CD4-positive, CD25-positive, alpha-beta regulatory T cell (primary cell): ENCODE measurements around the gene C15orf62. TPM values are rescaled to one million over a fixed set of nuclear protein-coding genes. Genes with fewer than 3 reads are reported as not detected.

ENCODE experiments used
- ATAC-seq, 2 donors: fragments of 150-1000 bp; cut with Tn5 transposase; one replicate each; pipeline ENCODE4 v1.10.0; 2021; ENCODE audit warnings: low read depth in 2 of 2, moderate number of reproducible peaks in 2 of 2, moderate library complexity in 1 of 2
- DNase-seq, 3 donors: peaks; one replicate each; pipeline versions ENCODE4 v3.0.0 to v3.0.0-alpha.2; 2012 to 2022; ENCODE audit warnings: mixed read lengths in 1 of 3
- H3K27ac ChIP-seq: one replicate; pipeline ENCODE4 v1.7.0; 2013; ENCODE audit warnings: mild to moderate bottlenecking, low read length; ENCODE audit not compliant: insufficient read depth, poor library complexity, severe bottlenecking
- H3K27me3 ChIP-seq: one replicate; pipeline ENCODE4 v1.7.0; 2013; ENCODE audit warnings: low read length; ENCODE audit not compliant: control insufficient read depth, insufficient read depth
- H3K36me3 ChIP-seq: one replicate; pipeline ENCODE4 v1.7.0; 2013; ENCODE audit warnings: mild to moderate bottlenecking, low read length, moderate library complexity; ENCODE audit not compliant: control insufficient read depth, insufficient read depth
- H3K4me1 ChIP-seq: 2 replicates; pipeline ENCODE4 v1.7.0; 2013; ENCODE audit warnings: mild to moderate bottlenecking, low read length; ENCODE audit not compliant: insufficient read depth, control insufficient read depth, poor library complexity, severe bottlenecking
- H3K4me3 ChIP-seq: one replicate; pipeline ENCODE4 v1.7.0; 2013; ENCODE audit warnings: low read depth, mild to moderate bottlenecking, low read length, moderate library complexity
- H3K9me3 ChIP-seq, 2 experiments: 1 replicate in 1 of 2; 2 replicates in 1 of 2; pipeline ENCODE4 v1.7.0; 2013; ENCODE audit warnings: low read length in 2 of 2, mild to moderate bottlenecking in 1 of 2, moderate library complexity in 1 of 2; ENCODE audit not compliant: control insufficient read depth in 2 of 2
- H3K27ac Mint-ChIP-seq, 3 donors: one replicate each; pipeline ENCODE4 v1.8.0; 2020 to 2022; ENCODE audit warnings: mild to moderate bottlenecking in 3 of 3, mixed read lengths in 3 of 3, moderate library complexity in 2 of 3
- H3K27me3 Mint-ChIP-seq: one replicate; pipeline ENCODE4 v1.8.0; 2022; ENCODE audit warnings: mild to moderate bottlenecking, mixed read lengths
- H3K36me3 Mint-ChIP-seq: one replicate; pipeline ENCODE4 v1.8.0; 2020; ENCODE audit warnings: mixed read lengths
- H3K4me1 Mint-ChIP-seq, 4 donors: one replicate each; pipeline ENCODE4 v1.8.0; 2020 to 2022; ENCODE audit warnings: mixed read lengths in 4 of 4, mild to moderate bottlenecking in 1 of 4
- H3K4me3 Mint-ChIP-seq, 4 donors: one replicate each; pipeline ENCODE4 v1.8.0; 2020 to 2022; ENCODE audit warnings: mild to moderate bottlenecking in 4 of 4, mixed read lengths in 4 of 4, moderate library complexity in 3 of 4
- H3K9me3 Mint-ChIP-seq, 7 donors: one replicate each; pipeline ENCODE4 v1.8.0; 2020 to 2022; ENCODE audit warnings: mixed read lengths in 7 of 7, mild to moderate bottlenecking in 3 of 7, moderate library complexity in 2 of 7
- polyA plus RNA-seq, 4 donors: library from polyadenylated mRNA; unstranded; fragments of 300-500 nt; fragmentation: Illumina TruSeq; gene quantifications; one replicate each; pipeline ENCODE4 v1.2.3, GENCODE V29; 2021
- total RNA-seq: library from RNA; stranded (reverse); gene quantifications from one replicate; pipeline ENCODE4 v1.2.3, GENCODE V29; 2022

C15orf62 gene
- total and polyA plus RNA-seq, 5 donors from 2014 or later, result 0.17 to 1.9 (median 0.30) TPM; not detected in 1

- Mint-ChIP-seq H3K9me3 (no peaks in the 10 kb centered on the region), H3K36me3 (peaks cover 34% of the 10 kb centered on the region), H3K27ac (peak overlapping the region in 1 of 3 donors; percentile 63), H3K27me3 (no peaks in the 10 kb centered on the region), H3K4me1 (peaks cover 0 to 13% (median 10%) of the 10 kb centered on the region in 4 donors), H3K4me3 (no peak overlapping the region)
- H3K27ac ChIP-seq, result no peak overlapping the region
- no peak for ATAC-seq
- no peak overlapping the region for H3K4me3 ChIP-seq
- DNase-seq, result no peak
- no peaks in the 10 kb centered on the region for H3K27me3 ChIP-seq
- H3K4me1 ChIP-seq, result peaks cover 5% of the 10 kb centered on the region
- peaks cover 22% of the 10 kb centered on the region for H3K36me3 ChIP-seq
- no peaks in the 10 kb centered on the region for H3K9me3 ChIP-seq
Measured at GRCh38 chr15:40812721-40813425, 43.1 kb downstream of the C15orf62 start.

GRCh38 chr15:40815042-40815698 is 45.4 kb downstream of the C15orf62 start:
- DNase-seq, result no peak
- Histone ChIP-seq H3K9me3 (no peaks in the 10 kb centered on the region), H3K27ac (no peak overlapping the region), H3K4me1 (no peaks in the 10 kb centered on the region), H3K27me3 (no peaks in the 10 kb centered on the region), H3K4me3 (no peak overlapping the region), H3K36me3 (peaks cover 18% of the 10 kb centered on the region)
- Mint-ChIP-seq H3K27me3 (peaks cover 6% of the 10 kb centered on the region), H3K9me3 (no peaks in the 10 kb centered on the region), H3K27ac (peak overlapping the region in 1 of 3 donors; percentile 15), H3K4me3 (no peak overlapping the region), H3K36me3 (peaks cover 34% of the 10 kb centered on the region), H3K4me1 (peaks cover 0 to 2% (median 0%) of the 10 kb centered on the region in 4 donors)
- ATAC-seq, result no peak

- peaks cover 0 to 1% (median 0%) of the 10 kb centered on the region in 7 donors for H3K9me3 Mint-ChIP-seq
- no peak overlapping the region for H3K4me3 Mint-ChIP-seq
- H3K27me3 Mint-ChIP-seq, result peaks cover 16% of the 10 kb centered on the region
- H3K4me1 Mint-ChIP-seq, result no peaks in the 10 kb centered on the region
- H3K27ac Mint-ChIP-seq, result no peak overlapping the region
- Histone ChIP-seq H3K4me1 (no peaks in the 10 kb centered on the region), H3K27me3 (peaks cover 6% of the 10 kb centered on the region), H3K4me3 (no peak overlapping the region), H3K9me3 (no peaks in the 10 kb centered on the region), H3K27ac (no peak overlapping the region), H3K36me3 (peaks cover 8% of the 10 kb centered on the region)
- H3K36me3 Mint-ChIP-seq, result peaks cover 13% of the 10 kb centered on the region
- DNase-seq, result no peak
- ATAC-seq, result no peak
Measured at GRCh38 chr15:40819048-40819447, 49.3 kb downstream of the C15orf62 start.

DNA sequence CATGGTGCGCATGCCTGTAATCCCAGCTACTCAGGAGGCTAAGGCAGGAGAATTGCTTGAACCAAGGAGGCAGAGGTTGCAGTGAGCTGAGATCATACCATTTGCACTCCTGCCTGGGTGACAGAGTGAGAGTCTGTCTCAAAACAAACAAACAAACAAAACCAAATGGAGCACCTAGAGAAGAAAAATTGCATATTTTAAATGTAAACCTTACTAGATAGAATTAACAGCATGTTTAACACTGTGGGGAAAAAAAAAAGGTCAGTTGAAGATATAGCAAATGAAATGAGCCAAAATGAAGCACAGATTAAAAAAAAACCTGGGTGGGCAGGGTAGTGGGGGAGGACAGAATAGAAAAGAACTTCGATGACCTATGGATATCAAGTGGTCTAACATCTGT is 51.4 kb downstream of the C15orf62 start:
- peaks cover 7% of the 10 kb centered on the region for H3K27me3 ChIP-seq
- no peak for ATAC-seq
- H3K9me3 ChIP-seq, result no peaks in the 10 kb centered on the region
- Mint-ChIP-seq H3K4me1 (no peaks in the 10 kb centered on the region), H3K36me3 (no peaks in the 10 kb centered on the region), H3K4me3 (no peak overlapping the region), H3K27ac (no peak overlapping the region), H3K9me3 (peaks cover 0 to 1% (median 0%) of the 10 kb centered on the region in 7 donors), H3K27me3 (peaks cover 32% of the 10 kb centered on the region)
- no peak overlapping the region for H3K4me3 ChIP-seq
- no peak for DNase-seq
- no peaks in the 10 kb centered on the region for H3K4me1 ChIP-seq
- no peaks in the 10 kb centered on the region for H3K36me3 ChIP-seq
- no peak overlapping the region for H3K27ac ChIP-seq

Other genes starting within 250 kb of the C15orf62 start
- gene CCDC32, start 204.9 kb upstream of the C15orf62 start, total RNA-seq, result 30.6 TPM
- gene CCDC32, start 204.9 kb upstream of the C15orf62 start, polyA plus RNA-seq, result 10 to 100 TPM; 49.7 to 57.2 (median 53.9) TPM
- gene RPUSD2, start 200.7 kb upstream of the C15orf62 start, total RNA-seq, result 13.5 TPM
- 10 to 100 TPM; 21.2 to 27.7 (median 25.6) TPM for gene RPUSD2, start 200.7 kb upstream of the C15orf62 start, polyA plus RNA-seq
- 9.7 TPM for gene KNL1, start 175.7 kb upstream of the C15orf62 start, total RNA-seq
- 1 to 10 TPM in 2 of 4 donors, under 1 TPM in 2; 0.46 to 1.6 (median 1.2) TPM for gene KNL1, start 175.7 kb upstream of the C15orf62 start, polyA plus RNA-seq
- 5.5 TPM for gene RAD51, start 74.8 kb upstream of the C15orf62 start, total RNA-seq
- gene RAD51, start 74.8 kb upstream of the C15orf62 start, polyA plus RNA-seq, result 1 to 10 TPM; 1.5 to 6.5 (median 3.6) TPM
- 27.7 TPM for gene RMDN3, start 14.7 kb upstream of the C15orf62 start, total RNA-seq
- 10 to 100 TPM; 17.6 to 22.6 (median 21.6) TPM for gene RMDN3, start 14.7 kb upstream of the C15orf62 start, polyA plus RNA-seq
- 23.4 TPM for gene GCHFR, start 5.9 kb upstream of the C15orf62 start, total RNA-seq
- 100 to 1,000 TPM; 111 to 163 (median 127) TPM for gene GCHFR, start 5.9 kb upstream of the C15orf62 start, polyA plus RNA-seq
- gene ZFYVE19, start 37.1 kb downstream of the C15orf62 start, total RNA-seq, result 24.4 TPM
- 10 to 100 TPM; 14.5 to 17.3 (median 15.7) TPM for gene ZFYVE19, start 37.1 kb downstream of the C15orf62 start, polyA plus RNA-seq
- gene DNAJC17, start 37.5 kb downstream of the C15orf62 start, total RNA-seq, result 32.6 TPM
- 10 to 100 TPM; 23.7 to 32.7 (median 29.4) TPM for gene DNAJC17, start 37.5 kb downstream of the C15orf62 start, polyA plus RNA-seq
- gene PPP1R14D, start 58.7 kb downstream of the C15orf62 start, total RNA-seq, result not detected
- not detected for gene PPP1R14D, start 58.7 kb downstream of the C15orf62 start, polyA plus RNA-seq
- 2.1 TPM for gene SPINT1, start 74.1 kb downstream of the C15orf62 start, total RNA-seq
- 1 to 10 TPM in 3 of 4 donors, under 1 TPM in 1; 0.63 to 1.9 (median 1.8) TPM for gene SPINT1, start 74.1 kb downstream of the C15orf62 start, polyA plus RNA-seq
- not detected for gene RHOV, start 104.3 kb downstream of the C15orf62 start, total RNA-seq
- gene RHOV, start 104.3 kb downstream of the C15orf62 start, polyA plus RNA-seq, result under 1 TPM in 1 of 4 donors, not detected in 3; 0.09 TPM
- gene VPS18, start 124.5 kb downstream of the C15orf62 start, total RNA-seq, result 26.4 TPM
- 10 to 100 TPM; 19.5 to 26.5 (median 22.4) TPM for gene VPS18, start 124.5 kb downstream of the C15orf62 start, polyA plus RNA-seq
- gene DLL4, start 159.4 kb downstream of the C15orf62 start, total RNA-seq, result not detected
- gene DLL4, start 159.4 kb downstream of the C15orf62 start, polyA plus RNA-seq, result not detected
- gene CHAC1, start 183.5 kb downstream of the C15orf62 start, total RNA-seq, result 0.64 TPM
- gene CHAC1, start 183.5 kb downstream of the C15orf62 start, polyA plus RNA-seq, result under 1 TPM in 2 of 4 donors, not detected in 2; 0.26 to 0.45 TPM